H9 (cell line): Measurements from ENCODE around the gene FBXL13. TPM values are rescaled to one million over a fixed set of nuclear protein-coding genes. Genes with fewer than 3 reads are reported as not detected.

Experiments used
- DNase-seq: peaks from one replicate; pipeline ENCODE4 v3.0.0-alpha.2; 2017
- H2AFZ ChIP-seq: one replicate; pipeline ENCODE4 v1.6.1; 2013; ENCODE audit warnings: mild to moderate bottlenecking, low read length, control low read depth, moderate library complexity
- H2AK5ac ChIP-seq: 2 replicates; pipeline ENCODE4 v1.6.1; 2013; ENCODE audit warnings: low read length, control low read depth, mixed read lengths; ENCODE audit not compliant: insufficient read length
- H2BK120ac ChIP-seq: one replicate; pipeline ENCODE4 v1.6.1; 2013; ENCODE audit warnings: low read depth, mild to moderate bottlenecking, low read length, control low read depth, inconsistent platforms; ENCODE audit not compliant: poor library complexity, severe bottlenecking
- H2BK12ac ChIP-seq: 2 replicates; pipeline ENCODE4 v1.6.1; 2013; ENCODE audit warnings: low read length, control low read depth, mixed read lengths, low read depth; ENCODE audit not compliant: insufficient read length
- H2BK15ac ChIP-seq: 2 replicates; pipeline ENCODE4 v1.6.1; 2013; ENCODE audit warnings: low read depth, low read length, control low read depth
- H2BK20ac ChIP-seq: one replicate; pipeline ENCODE4 v1.6.1; 2013; ENCODE audit warnings: low read depth, mild to moderate bottlenecking, low read length, control low read depth, inconsistent platforms; ENCODE audit not compliant: poor library complexity, severe bottlenecking
- H2BK5ac ChIP-seq: 2 replicates; pipeline ENCODE4 v1.6.1; 2013; ENCODE audit warnings: low read length, control low read depth, mixed read lengths; ENCODE audit not compliant: insufficient read length
- H3K14ac ChIP-seq: 2 replicates; pipeline ENCODE4 v1.6.1; 2013; ENCODE audit warnings: low read length, control low read depth; ENCODE audit not compliant: insufficient read depth
- H3K18ac ChIP-seq: 2 replicates; pipeline ENCODE4 v1.6.1; 2013; ENCODE audit warnings: low read depth, mild to moderate bottlenecking, mixed read lengths, low read length, control low read depth; ENCODE audit not compliant: insufficient read length
- H3K23ac ChIP-seq: 2 replicates; pipeline ENCODE4 v1.6.1; 2013; ENCODE audit warnings: low read length, control low read depth, mixed read lengths, low read depth; ENCODE audit not compliant: insufficient read length
- H3K23me2 ChIP-seq: 2 replicates; pipeline ENCODE4 v1.6.1; 2013; ENCODE audit warnings: low read depth, mild to moderate bottlenecking, mixed read lengths, low read length, control low read depth; ENCODE audit not compliant: insufficient read length, poor library complexity, severe bottlenecking
- H3K27ac ChIP-seq: 2 replicates; pipeline ENCODE4 v1.5.1; 2013; ENCODE audit warnings: low read length, control low read depth, mixed read lengths, low read depth; ENCODE audit not compliant: insufficient read length
- H3K27me3 ChIP-seq: 2 replicates; pipeline ENCODE4 v1.6.1; 2013; ENCODE audit warnings: low read length, control low read depth, inconsistent platforms; ENCODE audit not compliant: insufficient read depth
- H3K4ac ChIP-seq: 2 replicates; pipeline ENCODE4 v1.6.1; 2013; ENCODE audit warnings: low read depth, mild to moderate bottlenecking, control low read depth, inconsistent platforms, low read length, moderate library complexity
- H3K4me1 ChIP-seq: 2 replicates; pipeline ENCODE4 v1.6.1; 2013; ENCODE audit warnings: low read length, control low read depth, inconsistent platforms; ENCODE audit not compliant: insufficient read depth
- H3K4me2 ChIP-seq: 2 replicates; pipeline ENCODE4 v1.6.1; 2013; ENCODE audit warnings: low read length, control low read depth, mixed read lengths; ENCODE audit not compliant: insufficient read length, insufficient read depth
- H3K56ac ChIP-seq: 2 replicates; pipeline ENCODE4 v1.6.1; 2013; ENCODE audit warnings: low read depth, mild to moderate bottlenecking, mixed read lengths, low read length, control low read depth; ENCODE audit not compliant: insufficient read length
- H3K79me1 ChIP-seq: 2 replicates; pipeline ENCODE4 v1.6.1; 2013; ENCODE audit warnings: low read depth, mild to moderate bottlenecking, moderate library complexity, low read length, control low read depth, inconsistent platforms; ENCODE audit not compliant: insufficient read depth, poor library complexity, severe bottlenecking
- H3K79me2 ChIP-seq: 2 replicates; pipeline ENCODE4 v1.6.1; 2013; ENCODE audit warnings: low read length, control low read depth, inconsistent platforms; ENCODE audit not compliant: insufficient read depth
- H3K9ac ChIP-seq: 2 replicates; pipeline ENCODE4 v1.6.1; 2013; ENCODE audit warnings: low read length, control low read depth, mixed read lengths; ENCODE audit not compliant: insufficient read length; ENCODE audit errors: extremely low read depth
- H3K9me3 ChIP-seq: one replicate; pipeline ENCODE4 v1.6.1; 2013; ENCODE audit warnings: low read depth, low read length, inconsistent platforms; ENCODE audit not compliant: control insufficient read depth
- H3T11ph ChIP-seq: one replicate; pipeline ENCODE4 v1.6.1; 2013; ENCODE audit warnings: mild to moderate bottlenecking, low read length, control low read depth, inconsistent platforms
- H4K20me1 ChIP-seq: one replicate; pipeline ENCODE4 v1.6.1; 2013; ENCODE audit not compliant: control insufficient read depth, insufficient read length, insufficient read depth
- H4K5ac ChIP-seq: 2 replicates; pipeline ENCODE4 v1.6.1; 2013; ENCODE audit warnings: low read depth, mild to moderate bottlenecking, mixed read lengths, low read length, control low read depth; ENCODE audit not compliant: insufficient read length
- H4K8ac ChIP-seq: replicated peaks from 2 replicates; pipeline ENCODE4 v1.6.1; 2013; ENCODE audit warnings: low read length, control low read depth, mixed read lengths, low read depth; ENCODE audit not compliant: insufficient read length
- H4K91ac ChIP-seq: 2 replicates; pipeline ENCODE4 v1.6.1; 2013; ENCODE audit warnings: low read depth, mild to moderate bottlenecking, moderate library complexity, mixed read lengths, low read length, control low read depth; ENCODE audit not compliant: insufficient read length
- H3K27ac Mint-ChIP-seq, 3 experiments: 2 replicates in 2 of 3; 3 replicates in 1 of 3; pipeline ENCODE4 v1.8.0; 2020 to 2021; ENCODE audit warnings: mixed read lengths in 3 of 3, mild to moderate bottlenecking in 1 of 3, moderate library complexity in 1 of 3
- H3K27me3 Mint-ChIP-seq: 2 replicates; pipeline ENCODE4 v1.8.0; 2021; ENCODE audit warnings: low read depth, mild to moderate bottlenecking, moderate library complexity, mixed read lengths
- H3K36me3 Mint-ChIP-seq, 3 experiments: 2 replicates in 2 of 3; 3 replicates in 1 of 3; pipeline ENCODE4 v1.8.0; 2020 to 2021; ENCODE audit warnings: low read depth in 3 of 3, mixed read lengths in 3 of 3; ENCODE audit not compliant: insufficient read depth in 1 of 3
- H3K4me1 Mint-ChIP-seq, 2 experiments: 2 replicates each; pipeline ENCODE4 v1.8.0; 2020; ENCODE audit warnings: mixed read lengths in 2 of 2
- H3K4me3 Mint-ChIP-seq, 2 experiments: 2 replicates in 1 of 2; 3 replicates in 1 of 2; pipeline ENCODE4 v1.8.0; 2020 to 2021; ENCODE audit warnings: mild to moderate bottlenecking in 2 of 2, mixed read lengths in 2 of 2, moderate library complexity in 1 of 2
- H3K9me3 Mint-ChIP-seq, 2 experiments: 2 replicates in 1 of 2; 3 replicates in 1 of 2; pipeline ENCODE4 v1.8.0; 2020; ENCODE audit warnings: mild to moderate bottlenecking in 2 of 2, mixed read lengths in 2 of 2, moderate library complexity in 1 of 2
- CTCF ChIP-seq: fragments of 200-600 bp; sonication (generic); conservative IDR thresholded peaks from 3 replicates; pipeline ENCODE4 v1.8.0; 2021; ENCODE audit warnings: antibody characterized with exemption, mild to moderate bottlenecking
- WGBS: extraction: QIAGEN DNeasy Blood & Tissue Kit; methylation state at CpG from one replicate; pipeline ENCODE4 v1.1.7; 2013; ENCODE audit warnings: missing lambda C conversion rate, low lambda C conversion rate, mixed read lengths; ENCODE audit not compliant: insufficient read length; ENCODE audit errors: extremely low coverage; 5-methylcytosine and 5-hydroxymethylcytosine counted together
- total RNA-seq: library from RNA; stranded (reverse); gene quantifications from 2 replicates; pipeline ENCODE4 v1.2.1, GENCODE V29; 2021

FBXL13 gene
- total RNA-seq, 1 experiment from 2014 or later, result 4.4 TPM

- H3K27ac Mint-ChIP-seq, result 0 out of 7 replicates have a peak overlapping the region, but pooled peaks of 1 of the 3 experiments have one; percentile 19
- H3T11ph ChIP-seq, result no peak overlapping the region
- H3K9ac ChIP-seq, result no peak overlapping the region
These were observed 184.2 kb downstream of the FBXL13 start for GRCh38 chr7:102890292-102890970.

More at GRCh38 chr7:102890292-102890970, 184.2 kb downstream of the FBXL13 start:
- Mint-ChIP-seq H3K36me3 (no peaks in the 10 kb centered on the region; a peak in 2 of 7 replicates), H3K4me3 (no peak overlapping the region), H3K4me1 (peaks cover 0 to 2% of the 10 kb centered on the region in 2 experiments; a peak in 1 of 4 replicates), H3K27me3 (no peaks in the 10 kb centered on the region), H3K9me3 (no peaks in the 10 kb centered on the region)
- Histone ChIP-seq H2AFZ (no peak overlapping the region), H4K91ac (no peak overlapping the region), H2BK12ac (no peak overlapping the region), H3K14ac (no peak overlapping the region), H2BK15ac (no peak overlapping the region), H2BK20ac (no peak overlapping the region), H2AK5ac (no peak overlapping the region), H3K56ac (no peak overlapping the region), H4K8ac (no peak overlapping the region), H2BK5ac (no peak overlapping the region), H3K23me2 (no peaks in the 10 kb centered on the region), H2BK120ac (no peak overlapping the region), H3K4ac (no peak overlapping the region), H3K27ac (no peak overlapping the region), H3K79me2 (no peaks in the 10 kb centered on the region), H3K4me2 (no peak overlapping the region), H4K20me1 (no peaks in the 10 kb centered on the region), H3K27me3 (no peaks in the 10 kb centered on the region), H3K4me1 (no peaks in the 10 kb centered on the region), H3K23ac (peak overlapping the region; percentile 53), H3K18ac (no peak overlapping the region), H3K79me1 (no peaks in the 10 kb centered on the region), H4K5ac (no peak overlapping the region), H3K9me3 (no peaks in the 10 kb centered on the region)
- no CpG with 5 or more reads among the region's 2 CpGs for WGBS
- DNase-seq, result no peak
- TF ChIP-seq CTCF, result no peak
